Fibroblast of lung (primary cell): Measurements from ENCODE around the gene PLEKHG1.

ENCODE experiments used
- EZH2 ChIP-seq: IDR thresholded peaks from 2 replicates; pipeline ENCODE4 v1.5.1; 2012; ENCODE audit warnings: low read length, control low read depth, mild to moderate bottlenecking; ENCODE audit errors: missing control alignments
- TF ChIP-seq, protein P1 (sequence below), 2 donors: IDR thresholded peaks in 1 of 2; conservative IDR thresholded peaks in 1 of 2; 1 replicate in 1 of 2; 2 replicates in 1 of 2; pipeline ENCODE4 v1.5.1; 2011 to 2012; ENCODE audit warnings: low read length in 2 of 2, control low read depth in 1 of 2, inconsistent platforms in 1 of 2, low read depth in 1 of 2, mild to moderate bottlenecking in 1 of 2

DNA sequence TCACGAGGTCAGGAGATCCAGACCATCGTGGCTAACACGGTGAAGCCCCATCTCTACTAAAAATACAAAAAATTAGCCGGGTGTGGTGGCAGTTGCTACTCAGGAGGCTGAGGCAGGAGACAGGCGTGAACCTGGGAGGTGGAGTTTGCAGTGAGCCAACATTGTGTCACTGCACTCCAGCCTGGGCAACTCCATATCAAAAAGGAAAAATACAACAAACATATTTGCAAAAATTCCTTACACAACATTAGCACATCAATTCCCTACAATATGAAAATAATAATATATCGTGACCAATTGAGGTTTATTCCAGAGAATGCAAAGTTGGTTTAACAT is 38.8 kb upstream of the PLEKHG1 start:
- TF ChIP-seq, protein P1, sequence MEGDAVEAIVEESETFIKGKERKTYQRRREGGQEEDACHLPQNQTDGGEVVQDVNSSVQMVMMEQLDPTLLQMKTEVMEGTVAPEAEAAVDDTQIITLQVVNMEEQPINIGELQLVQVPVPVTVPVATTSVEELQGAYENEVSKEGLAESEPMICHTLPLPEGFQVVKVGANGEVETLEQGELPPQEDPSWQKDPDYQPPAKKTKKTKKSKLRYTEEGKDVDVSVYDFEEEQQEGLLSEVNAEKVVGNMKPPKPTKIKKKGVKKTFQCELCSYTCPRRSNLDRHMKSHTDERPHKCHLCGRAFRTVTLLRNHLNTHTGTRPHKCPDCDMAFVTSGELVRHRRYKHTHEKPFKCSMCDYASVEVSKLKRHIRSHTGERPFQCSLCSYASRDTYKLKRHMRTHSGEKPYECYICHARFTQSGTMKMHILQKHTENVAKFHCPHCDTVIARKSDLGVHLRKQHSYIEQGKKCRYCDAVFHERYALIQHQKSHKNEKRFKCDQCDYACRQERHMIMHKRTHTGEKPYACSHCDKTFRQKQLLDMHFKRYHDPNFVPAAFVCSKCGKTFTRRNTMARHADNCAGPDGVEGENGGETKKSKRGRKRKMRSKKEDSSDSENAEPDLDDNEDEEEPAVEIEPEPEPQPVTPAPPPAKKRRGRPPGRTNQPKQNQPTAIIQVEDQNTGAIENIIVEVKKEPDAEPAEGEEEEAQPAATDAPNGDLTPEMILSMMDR (conservative IDR thresholded peaks at IDR 0.05 in 1 of 2, IDR thresholded peaks at IDR 0.05 in 1 of 2; ENCODE audit: low read depth in 1 of 2, low read length in 2 of 2): no peak
- TF ChIP-seq EZH2: no peak
